Liver (tissue), 9 donors: ENCODE results near the gene AQP9. TPM values are rescaled to one million over a fixed set of nuclear protein-coding genes. Genes with fewer than 3 reads are reported as not detected.

ENCODE experiments used
- DNase-seq: peaks from one replicate; pipeline ENCODE4 v3.0.0-alpha.2; 2017; ENCODE audit warnings: low spot score
- H3K27ac ChIP-seq, 2 donors: one replicate each; pipeline ENCODE4 v1.7.0; 2013; ENCODE audit warnings: inconsistent platforms in 2 of 2, low read length in 2 of 2, control low read depth in 1 of 2, low read depth in 1 of 2, mild to moderate bottlenecking in 1 of 2
- H3K27me3 ChIP-seq, 4 donors: one replicate each; pipeline versions ENCODE4 v1.6.1 to v1.7.0; 2013; ENCODE audit warnings: low read length in 3 of 4, inconsistent platforms in 1 of 4, mild to moderate bottlenecking in 1 of 4, moderate library complexity in 1 of 4; ENCODE audit not compliant: control insufficient read depth in 4 of 4, insufficient read depth in 4 of 4
- H3K36me3 ChIP-seq, 4 donors: one replicate each; pipeline versions ENCODE4 v1.6.1 to v1.7.0; 2013; ENCODE audit warnings: low read length in 3 of 4, mild to moderate bottlenecking in 3 of 4, low read depth in 1 of 4, moderate library complexity in 1 of 4; ENCODE audit not compliant: control insufficient read depth in 4 of 4, insufficient read depth in 3 of 4
- H3K4me1 ChIP-seq, 4 donors: one replicate each; pipeline versions ENCODE4 v1.6.1 to v1.7.0; 2013; ENCODE audit warnings: low read length in 3 of 4, mild to moderate bottlenecking in 3 of 4, moderate library complexity in 1 of 4; ENCODE audit not compliant: control insufficient read depth in 4 of 4, insufficient read depth in 4 of 4
- H3K4me3 ChIP-seq, 3 donors: one replicate each; pipeline versions ENCODE4 v1.6.1 to v1.7.0; 2013; ENCODE audit warnings: low read length in 3 of 3, control low read depth in 1 of 3, low read depth in 1 of 3, mild to moderate bottlenecking in 1 of 3
- H3K9ac ChIP-seq, 2 donors: one replicate each; pipeline ENCODE4 v1.7.0; 2013; ENCODE audit warnings: low read length in 2 of 2, mild to moderate bottlenecking in 2 of 2, moderate library complexity in 2 of 2, control low read depth in 1 of 2, low read depth in 1 of 2
- H3K9me3 ChIP-seq, 4 donors: one replicate each; pipeline versions ENCODE4 v1.6.1 to v1.7.0; 2013; ENCODE audit warnings: low read length in 3 of 4; ENCODE audit not compliant: control insufficient read depth in 4 of 4
- ATF3 ChIP-seq: IDR thresholded peaks from 2 replicates; pipeline ENCODE4 v1.6.1; 2016; ENCODE audit warnings: antibody characterized with exemption
- CTCF ChIP-seq: fragments of 150-350 bp; IDR thresholded peaks from 2 replicates; pipeline ENCODE4 v1.5.1; 2017; ENCODE audit warnings: improper control_type of control experiment, low read depth, low read length; ENCODE audit not compliant: missing input control
- EGR1 ChIP-seq, 2 donors: IDR thresholded peaks; 2 replicates each; pipeline ENCODE4 v1.6.1; 2016 to 2018; ENCODE audit warnings: antibody characterized with exemption in 2 of 2, low read depth in 2 of 2
- FOXA1 ChIP-seq: IDR thresholded peaks from 2 replicates; pipeline ENCODE4 v1.6.1; 2016; ENCODE audit warnings: antibody characterized with exemption
- FOXA2 ChIP-seq: IDR thresholded peaks from 2 replicates; pipeline ENCODE4 v1.6.1; 2016; ENCODE audit warnings: antibody characterized with exemption
- GABPA ChIP-seq, 2 donors: IDR thresholded peaks in 1 of 2; conservative IDR thresholded peaks in 1 of 2; 2 replicates each; pipeline ENCODE4 v1.6.1; 2016; ENCODE audit warnings: antibody characterized with exemption in 2 of 2, mild to moderate bottlenecking in 1 of 2, moderate library complexity in 1 of 2
- HNF4G ChIP-seq: IDR thresholded peaks from 2 replicates; pipeline ENCODE4 v1.6.1; 2016; ENCODE audit warnings: antibody characterized with exemption
- JUND ChIP-seq, 2 donors: IDR thresholded peaks; 2 replicates each; pipeline ENCODE4 v1.6.1; 2016; ENCODE audit warnings: antibody characterized with exemption in 2 of 2
- MAX ChIP-seq: IDR thresholded peaks from 2 replicates; pipeline ENCODE4 v1.6.1; 2016; ENCODE audit warnings: antibody characterized with exemption
- NR2F2 ChIP-seq: IDR thresholded peaks from 2 replicates; pipeline ENCODE4 v1.6.1; 2016; ENCODE audit warnings: antibody characterized with exemption
- RAD21 ChIP-seq, 2 donors: IDR thresholded peaks; 2 replicates each; pipeline ENCODE4 v1.6.1; 2016; ENCODE audit warnings: antibody characterized with exemption in 2 of 2, mild to moderate bottlenecking in 2 of 2
- REST ChIP-seq: IDR thresholded peaks from 2 replicates; pipeline ENCODE4 v1.6.1; 2016; ENCODE audit warnings: antibody characterized with exemption, mild to moderate bottlenecking
- RXRA ChIP-seq, 2 donors: IDR thresholded peaks; 2 replicates each; pipeline ENCODE4 v1.6.1; 2017 to 2018; ENCODE audit warnings: antibody characterized with exemption in 2 of 2, mild to moderate bottlenecking in 1 of 2
- SP1 ChIP-seq: IDR thresholded peaks from 2 replicates; pipeline ENCODE4 v1.6.1; 2018; ENCODE audit warnings: antibody characterized with exemption, mild to moderate bottlenecking
- TAF1 ChIP-seq: conservative IDR thresholded peaks from 2 replicates; pipeline ENCODE4 v1.6.1; 2016; ENCODE audit warnings: antibody characterized with exemption, mild to moderate bottlenecking
- YY1 ChIP-seq: IDR thresholded peaks from 2 replicates; pipeline ENCODE4 v1.6.1; 2016; ENCODE audit warnings: antibody characterized with exemption, mild to moderate bottlenecking
- ZBTB33 ChIP-seq: IDR thresholded peaks from 2 replicates; pipeline ENCODE4 v1.6.1; 2016; ENCODE audit warnings: antibody characterized with exemption
- WGBS: extraction: QIAGEN DNeasy Blood & Tissue Kit; methylation state at CpG from one replicate; pipeline ENCODE4 v1.1.7; 2013; 5-methylcytosine and 5-hydroxymethylcytosine counted together
- polyA plus RNA-seq, 2 donors: library from polyadenylated mRNA; stranded (reverse) in 1 of 2; unstranded in 1 of 2; fragments of 200-250 nt in 1 of 2; fragments of >200 nt in 1 of 2; fragmentation: Nextera tagmentation in 1 of 2; extraction: Ambion mirVana in 1 of 2; gene quantifications; one replicate each; pipeline versions ENCODE4 v1.2.1 to v1.2.3, GENCODE V29; 2013 to 2015
- total RNA-seq, 2 donors: library from RNA; depleted of rRNA; stranded (reverse); fragments of >200 nt; gene quantifications; one replicate each; pipeline ENCODE4 v1.2.3, GENCODE V29; 2014
- donor health status: healthy.
- donor health status: healthy.
- donor health status: healthy.
- donor health status: healthy.
- donor health status: healthy.

The AQP9 gene
- total and polyA plus RNA-seq, 4 donors, result 1.4 to 111 (median 86.6) TPM

- no peak for TF ChIP-seq CTCF
Observed at GRCh38 chr15:58178668-58179067, 40.5 kb downstream of the AQP9 start (continued).

GRCh38 chr15:58179206-58179605 lies 41.0 kb downstream of the AQP9 start:
- Histone ChIP-seq H3K27me3 (no peaks in the 10 kb centered on the region), H3K9me3 (no peaks in the 10 kb centered on the region), H3K27ac (no peak overlapping the region), H3K36me3 (peaks cover 2 to 64% (median 38%) of the 10 kb centered on the region in 4 donors), H3K4me3 (no peak overlapping the region), H3K9ac (no peak overlapping the region), H3K4me1 (no peaks in the 10 kb centered on the region)
- DNase-seq, result no peak
- 93% methylated on average over 7 of the region's 7 CpGs for WGBS
- TF ChIP-seq FOXA2, result no peak
- no peak for TF ChIP-seq ATF3
- TF ChIP-seq ZBTB33, result no peak
- TF ChIP-seq SP1, result no peak
- TF ChIP-seq NR2F2, result no peak
- TF ChIP-seq MAX, result no peak
- TF ChIP-seq GABPA (IDR thresholded peaks at IDR 0.05 in 1 of 2, conservative IDR thresholded peaks at IDR 0.05 in 1 of 2), result no peak
- TF ChIP-seq YY1, result no peak
- no peak for TF ChIP-seq REST
- TF ChIP-seq TAF1, result no peak
- no peak for TF ChIP-seq HNF4G

- Histone ChIP-seq H3K9me3 (no peaks in the 10 kb centered on the region), H3K27ac (no peak overlapping the region), H3K27me3 (no peaks in the 10 kb centered on the region), H3K36me3 (peaks cover 2 to 58% (median 33%) of the 10 kb centered on the region in 4 donors), H3K4me3 (no peak overlapping the region), H3K9ac (no peak overlapping the region), H3K4me1 (no peaks in the 10 kb centered on the region)
- DNase-seq, result no peak
- 73% methylated on average over 8 of the region's 8 CpGs for WGBS
- TF ChIP-seq RXRA (IDR thresholded peaks at IDR 0.05) (no peak), MAX (no peak), CTCF (no peak), RAD21 (IDR thresholded peaks at IDR 0.05) (no peak), EGR1 (IDR thresholded peaks at IDR 0.05; ENCODE audit: low read depth in 2 of 2) (no peak), FOXA2 (no peak), JUND (IDR thresholded peaks at IDR 0.05) (no peak), ZBTB33 (no peak), GABPA (IDR thresholded peaks at IDR 0.05 in 1 of 2, conservative IDR thresholded peaks at IDR 0.05 in 1 of 2) (no peak), FOXA1 (no peak), HNF4G (no peak), TAF1 (no peak)
Observed at GRCh38 chr15:58179741-58180381, 41.7 kb downstream of the AQP9 start.
